ENCODE results near the gene SASH1.

The SASH1 gene

GRCh38 chr6:148593130-148593812 lies 250.6 kb downstream of the SASH1 start:
- Histone ChIP-seq H3K36me3 (ENCODE audit: insufficient read depth, low read length) (no peaks in the 10 kb centered on the region), H3K4me1 (ENCODE audit: insufficient read depth, low read length) (no peaks in the 10 kb centered on the region), H2AFZ (ENCODE audit: low read depth, low read length) (no peak overlapping the region), H3K9me3 (ENCODE audit: low read length) (no peaks in the 10 kb centered on the region), H3K27me3 (ENCODE audit: insufficient read depth, low read length) (no peaks in the 10 kb centered on the region), H3K4me3 (ENCODE audit: low read length) (no peak overlapping the region)

- H3K9me3 ChIP-seq (ENCODE audit: low read length): no peaks in the 10 kb centered on the region
- no peaks in the 10 kb centered on the region for H3K27me3 ChIP-seq (ENCODE audit: insufficient read depth, low read length)
- H2AFZ ChIP-seq (ENCODE audit: low read depth, low read length): no peak overlapping the region
- no peaks in the 10 kb centered on the region for H3K36me3 ChIP-seq (ENCODE audit: insufficient read depth, low read length)
- H3K4me1 ChIP-seq (ENCODE audit: insufficient read depth, low read length): no peaks in the 10 kb centered on the region
- H3K4me3 ChIP-seq (ENCODE audit: low read length): no peak overlapping the region
Measured at GRCh38 chr6:148593813-148594170, 251.2 kb downstream of the SASH1 start.

- no peaks in the 10 kb centered on the region for H3K4me1 ChIP-seq (ENCODE audit: insufficient read depth, low read length)
- no peak overlapping the region for H2AFZ ChIP-seq (ENCODE audit: low read depth, low read length)
- H3K27me3 ChIP-seq (ENCODE audit: insufficient read depth, low read length): no peaks in the 10 kb centered on the region
- H3K4me3 ChIP-seq (ENCODE audit: low read length): no peak overlapping the region
- H3K9me3 ChIP-seq (ENCODE audit: low read length): no peaks in the 10 kb centered on the region
- H3K36me3 ChIP-seq (ENCODE audit: insufficient read depth, low read length): no peaks in the 10 kb centered on the region
Measured at GRCh38 chr6:148595550-148595949, 252.9 kb downstream of the SASH1 start.

GRCh38 chr6:148596891-148597455 lies 254.3 kb downstream of the SASH1 start:
- H3K27me3 ChIP-seq (ENCODE audit: insufficient read depth, low read length): no peaks in the 10 kb centered on the region
- no peaks in the 10 kb centered on the region for H3K4me1 ChIP-seq (ENCODE audit: insufficient read depth, low read length)
- no peak overlapping the region for H2AFZ ChIP-seq (ENCODE audit: low read depth, low read length)
- H3K9me3 ChIP-seq (ENCODE audit: low read length): no peaks in the 10 kb centered on the region
- no peaks in the 10 kb centered on the region for H3K36me3 ChIP-seq (ENCODE audit: insufficient read depth, low read length)
- H3K4me3 ChIP-seq (ENCODE audit: low read length): no peak overlapping the region

GRCh38 chr6:148598724-148599123 lies 256.1 kb downstream of the SASH1 start:
- Histone ChIP-seq H3K27me3 (ENCODE audit: insufficient read depth, low read length) (no peaks in the 10 kb centered on the region), H3K4me3 (ENCODE audit: low read length) (no peak overlapping the region), H3K4me1 (ENCODE audit: insufficient read depth, low read length) (no peaks in the 10 kb centered on the region), H3K36me3 (ENCODE audit: insufficient read depth, low read length) (no peaks in the 10 kb centered on the region), H2AFZ (ENCODE audit: low read depth, low read length) (no peak overlapping the region), H3K9me3 (ENCODE audit: low read length) (no peaks in the 10 kb centered on the region)

GRCh38 chr6:148599967-148600426 lies 257.4 kb downstream of the SASH1 start:
- no peak overlapping the region for H3K4me3 ChIP-seq (ENCODE audit: low read length)
- H3K36me3 ChIP-seq (ENCODE audit: insufficient read depth, low read length): no peaks in the 10 kb centered on the region
- H3K27me3 ChIP-seq (ENCODE audit: insufficient read depth, low read length): no peaks in the 10 kb centered on the region
- H3K4me1 ChIP-seq (ENCODE audit: insufficient read depth, low read length): no peaks in the 10 kb centered on the region
- no peaks in the 10 kb centered on the region for H3K9me3 ChIP-seq (ENCODE audit: low read length)
- no peak overlapping the region for H2AFZ ChIP-seq (ENCODE audit: low read depth, low read length)
